Measurements from ENCODE around the gene HID1.

DNA sequence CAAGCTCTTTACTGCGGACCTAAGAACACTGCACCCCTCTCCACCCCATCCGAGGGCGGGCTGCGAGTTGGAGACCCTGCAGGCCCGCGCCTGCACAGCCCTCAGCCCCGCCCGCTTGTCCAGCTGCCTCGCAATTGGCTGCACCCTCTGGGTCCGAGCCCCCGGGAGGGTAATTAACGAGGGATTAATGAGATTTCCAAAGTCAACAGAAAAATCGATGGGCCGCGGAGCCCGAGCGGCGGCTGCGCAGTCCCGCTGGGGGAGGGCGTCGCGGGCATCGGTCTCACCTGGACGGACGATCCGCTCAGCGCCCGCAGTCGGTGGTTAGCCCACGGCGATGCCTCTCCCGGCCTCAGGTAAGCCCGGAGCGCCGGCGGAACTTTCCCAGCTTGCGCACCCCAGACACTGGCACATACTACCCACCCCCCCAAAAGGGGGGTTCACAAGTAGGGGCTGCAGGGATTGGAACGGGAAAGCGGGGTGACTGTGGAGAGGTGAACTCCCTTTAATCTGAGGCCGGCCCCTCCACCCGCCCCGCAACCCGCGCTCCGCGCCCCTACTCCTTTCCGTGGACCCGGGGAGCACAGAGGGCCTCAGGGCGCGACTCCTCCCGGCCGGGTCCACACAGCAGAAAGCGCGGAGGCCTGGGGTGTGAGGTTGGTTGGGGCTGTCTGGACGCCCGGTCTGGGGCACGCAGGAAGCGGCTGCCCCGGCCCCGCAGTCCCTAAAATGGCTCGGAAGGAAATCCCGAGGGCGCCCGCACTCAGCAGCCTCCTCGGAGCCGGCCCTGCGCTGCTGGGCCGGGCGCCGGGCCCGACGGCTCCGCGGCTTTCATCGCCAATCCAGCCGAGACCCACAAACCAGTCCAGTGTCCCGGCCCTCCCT, 36.7 kb downstream of the HID1 start, which contains the start of gene OTOP3:
- TF ChIP-seq, protein P1, sequence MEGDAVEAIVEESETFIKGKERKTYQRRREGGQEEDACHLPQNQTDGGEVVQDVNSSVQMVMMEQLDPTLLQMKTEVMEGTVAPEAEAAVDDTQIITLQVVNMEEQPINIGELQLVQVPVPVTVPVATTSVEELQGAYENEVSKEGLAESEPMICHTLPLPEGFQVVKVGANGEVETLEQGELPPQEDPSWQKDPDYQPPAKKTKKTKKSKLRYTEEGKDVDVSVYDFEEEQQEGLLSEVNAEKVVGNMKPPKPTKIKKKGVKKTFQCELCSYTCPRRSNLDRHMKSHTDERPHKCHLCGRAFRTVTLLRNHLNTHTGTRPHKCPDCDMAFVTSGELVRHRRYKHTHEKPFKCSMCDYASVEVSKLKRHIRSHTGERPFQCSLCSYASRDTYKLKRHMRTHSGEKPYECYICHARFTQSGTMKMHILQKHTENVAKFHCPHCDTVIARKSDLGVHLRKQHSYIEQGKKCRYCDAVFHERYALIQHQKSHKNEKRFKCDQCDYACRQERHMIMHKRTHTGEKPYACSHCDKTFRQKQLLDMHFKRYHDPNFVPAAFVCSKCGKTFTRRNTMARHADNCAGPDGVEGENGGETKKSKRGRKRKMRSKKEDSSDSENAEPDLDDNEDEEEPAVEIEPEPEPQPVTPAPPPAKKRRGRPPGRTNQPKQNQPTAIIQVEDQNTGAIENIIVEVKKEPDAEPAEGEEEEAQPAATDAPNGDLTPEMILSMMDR (IDR thresholded peaks at IDR 0.05): no peak
- TF ChIP-seq POLR2A (IDR thresholded peaks at IDR 0.05) (no peak), EP300 (IDR thresholded peaks at IDR 0.05) (no peak)
